Skin of body (tissue), 2 donors: ENCODE results near the gene SERPINA5. TPM values are rescaled to one million over a fixed set of nuclear protein-coding genes. Genes with fewer than 3 reads are reported as not detected.
"Not testable (repeated sequence)": the region's sequence is repeated elsewhere in the genome, so short reads cannot be mapped to it uniquely, and the experiment has no call there.

Experiments
- DNase-seq: peaks from one replicate; lab custom pipeline; 2025; lab: John Stamatoyannopoulos, UW
- total RNA-seq: library from RNA; depleted of rRNA; stranded (reverse); fragments of >200 nt; gene quantifications from one replicate; pipeline ENCODE4 v1.2.3, GENCODE V29; 2014

The SERPINA5 gene
- total RNA-seq, 1 donor from 2014 or later, result 0.20 TPM

DNA sequence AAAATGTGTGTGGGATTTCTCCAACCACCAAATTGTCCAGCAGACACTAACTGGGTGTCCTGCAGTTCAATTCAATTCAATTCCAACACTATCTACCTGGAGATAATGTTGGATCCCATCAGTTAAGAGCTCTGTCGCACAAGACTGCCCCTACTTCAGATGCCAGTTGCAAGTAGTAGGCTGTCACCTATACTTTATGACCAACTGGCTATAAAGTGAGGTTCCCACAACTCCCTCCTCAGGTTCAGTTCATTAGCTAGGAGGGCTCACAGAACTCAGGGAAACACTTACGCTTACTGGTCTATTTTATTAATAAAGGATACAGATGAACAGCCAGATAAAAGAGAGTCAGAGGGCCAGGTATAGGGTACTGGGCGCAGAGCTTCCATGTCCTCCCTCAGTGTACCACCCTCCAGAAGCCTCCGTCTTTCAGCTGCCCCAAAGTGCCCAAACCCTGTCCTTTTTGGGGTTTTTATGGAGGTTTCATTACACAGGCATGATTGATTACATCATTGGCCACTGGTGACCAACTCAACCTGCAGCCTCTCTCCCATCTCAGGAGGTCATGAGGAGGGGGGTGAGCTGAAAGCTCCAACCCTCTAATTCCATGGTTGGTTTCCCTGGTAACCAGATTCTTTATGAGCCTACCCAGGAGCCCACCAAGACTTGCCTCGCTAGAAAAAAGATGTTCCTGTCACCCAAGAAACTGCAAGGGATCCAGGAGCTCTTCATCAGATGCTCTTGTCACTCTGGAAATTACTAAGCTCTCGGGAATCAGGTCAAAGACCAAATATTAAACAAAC, 7.5 kb upstream of the SERPINA5 start:
- DNase-seq, result no peak

DNA sequence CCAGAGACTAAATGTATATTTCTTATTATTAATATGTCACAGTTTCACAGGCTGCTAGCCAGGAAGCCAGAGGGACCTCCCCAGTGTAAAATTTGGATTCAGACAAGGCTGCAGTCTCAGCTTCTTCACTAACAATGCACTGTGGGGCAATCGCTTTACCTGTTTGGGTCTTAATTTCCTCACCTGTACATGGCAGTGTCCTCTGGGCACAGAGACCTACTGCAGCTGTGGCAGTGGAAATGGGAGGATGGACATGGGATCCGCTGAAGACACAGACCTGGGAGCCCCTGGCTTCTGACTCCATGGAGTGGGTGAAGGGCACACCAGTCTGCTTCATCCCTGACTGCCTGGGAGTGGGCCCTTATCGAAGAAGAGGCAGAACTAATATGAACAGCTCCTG, 6.9 kb upstream of the SERPINA5 start:
- no peak for DNase-seq

DNA sequence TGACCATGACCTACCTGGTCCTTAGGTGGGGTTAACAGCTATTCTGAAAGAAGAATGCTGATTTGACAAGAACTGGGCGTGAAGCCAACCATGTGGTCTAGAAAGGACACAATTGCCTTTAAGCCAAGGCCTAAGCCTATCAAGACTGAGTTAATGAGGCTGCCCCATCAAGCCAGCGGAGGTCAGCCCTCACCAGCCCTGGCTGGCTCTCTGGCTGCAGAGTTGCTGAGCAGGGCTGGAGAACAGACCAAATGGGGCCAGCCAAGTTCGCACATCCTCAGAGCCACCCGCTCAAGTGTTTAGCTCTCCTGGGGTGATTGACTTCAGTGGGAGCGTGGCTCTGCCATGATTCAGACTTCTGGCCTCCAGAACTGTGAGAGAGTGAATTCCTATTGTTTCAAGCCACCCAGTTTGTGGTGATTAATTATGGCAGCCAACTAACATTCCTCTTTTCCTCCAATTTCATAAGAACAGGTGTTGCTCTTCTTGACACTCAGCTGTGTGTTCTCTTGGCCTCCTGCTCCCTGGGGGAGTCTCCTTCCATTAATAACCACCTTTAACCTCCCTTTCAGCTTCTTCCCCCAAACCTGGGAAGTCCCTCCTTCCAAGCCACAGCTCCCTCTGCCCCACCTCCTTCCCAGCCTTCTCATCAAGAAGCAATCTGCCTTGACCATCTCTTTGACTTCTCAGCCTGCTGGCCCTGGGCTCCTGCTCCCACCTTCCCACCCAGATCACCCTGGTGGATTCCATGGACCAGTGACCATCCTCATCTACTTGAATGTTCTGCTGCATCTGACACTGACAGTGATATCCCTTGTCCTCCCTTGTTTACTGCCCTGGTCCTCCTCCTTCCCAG, 5.3 kb upstream of the SERPINA5 start:
- DNase-seq, result no peak

DNA sequence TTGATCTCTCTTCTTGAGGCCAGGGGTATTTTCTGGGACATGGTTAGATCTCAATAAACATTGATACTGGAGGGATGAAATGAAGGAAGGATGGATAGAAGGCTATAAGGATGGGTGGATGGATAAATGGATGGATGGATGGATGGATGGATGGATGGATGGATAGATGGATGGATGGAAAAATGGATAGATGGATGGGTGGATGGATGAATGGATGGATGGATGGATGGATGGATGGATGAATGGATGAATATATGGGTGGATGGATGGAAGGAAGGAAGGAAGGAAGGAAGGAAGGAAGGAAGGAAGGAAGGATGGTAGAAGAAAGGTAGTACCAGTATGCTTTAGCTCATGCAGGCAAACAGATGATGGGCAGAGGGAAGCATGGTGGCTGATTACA, 3.8 kb upstream of the SERPINA5 start:
- not testable (repeated sequence) for DNase-seq

DNA sequence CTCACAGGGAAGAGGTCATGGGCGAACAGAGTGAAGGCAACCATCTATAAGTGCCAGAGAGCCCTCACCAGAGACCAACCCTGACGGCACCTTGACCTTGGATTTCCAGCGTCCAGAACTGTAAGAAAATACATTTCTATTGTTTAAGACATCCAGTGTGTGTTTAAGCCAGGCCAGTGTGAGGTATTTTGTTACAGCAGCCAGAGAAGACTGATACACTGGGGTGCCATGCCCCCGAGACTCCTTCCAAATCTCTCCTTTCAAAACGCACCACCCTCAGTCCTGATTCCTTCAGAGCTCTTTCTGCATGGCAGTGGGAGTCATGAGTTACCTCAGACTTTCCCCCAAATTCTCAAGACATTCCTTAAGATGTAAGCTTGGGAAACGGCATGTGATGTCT, 2.5 kb upstream of the SERPINA5 start:
- no peak for DNase-seq

DNA sequence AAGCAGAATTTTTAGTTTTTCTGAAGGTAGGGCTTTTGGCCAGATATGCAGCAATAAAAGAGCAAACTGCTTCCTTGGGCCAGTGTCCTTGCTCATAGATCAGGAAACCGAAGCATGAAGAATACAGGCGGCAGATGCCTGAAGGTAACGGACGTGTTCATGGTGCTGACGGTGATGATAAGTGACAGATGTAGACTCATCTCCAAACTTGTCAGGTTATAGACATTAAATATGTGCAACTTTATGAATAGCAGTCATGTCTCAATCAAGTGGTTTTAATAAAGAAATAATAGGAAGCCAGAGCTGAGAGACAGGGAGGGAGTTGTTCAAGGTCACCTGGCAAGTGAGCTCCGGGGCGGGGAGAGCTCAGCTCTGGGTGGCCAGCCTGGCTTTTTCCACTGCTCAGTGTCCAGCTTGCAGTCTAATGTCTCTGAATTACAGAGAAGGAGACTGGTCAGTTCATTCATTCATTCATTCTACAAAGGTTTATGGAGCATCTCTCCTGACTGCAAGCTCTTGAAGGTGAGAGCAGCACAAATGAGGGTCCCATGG, 1.0 kb downstream of the SERPINA5 start:
- no peak for DNase-seq

DNA sequence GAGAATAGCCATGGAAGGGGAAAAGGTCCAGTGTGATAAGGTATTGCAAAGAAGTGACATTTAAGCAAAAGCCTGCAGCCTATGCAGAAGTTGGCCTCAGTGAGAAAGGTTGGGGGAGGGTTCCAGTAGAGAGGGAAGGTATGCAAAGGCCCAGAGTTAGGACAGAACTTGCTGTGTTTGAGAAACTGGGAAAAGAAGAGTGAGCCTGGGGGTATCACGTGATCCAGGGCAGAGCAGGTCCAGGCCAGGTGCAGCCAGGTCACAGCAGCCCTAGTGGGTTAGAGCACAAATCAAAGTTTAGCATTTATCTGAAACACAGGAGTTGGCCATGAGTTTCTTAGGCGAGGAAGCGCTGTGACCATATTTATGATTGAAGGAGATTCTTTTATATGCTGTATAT, 1.6 kb downstream of the SERPINA5 start:
- DNase-seq, result no peak

DNA sequence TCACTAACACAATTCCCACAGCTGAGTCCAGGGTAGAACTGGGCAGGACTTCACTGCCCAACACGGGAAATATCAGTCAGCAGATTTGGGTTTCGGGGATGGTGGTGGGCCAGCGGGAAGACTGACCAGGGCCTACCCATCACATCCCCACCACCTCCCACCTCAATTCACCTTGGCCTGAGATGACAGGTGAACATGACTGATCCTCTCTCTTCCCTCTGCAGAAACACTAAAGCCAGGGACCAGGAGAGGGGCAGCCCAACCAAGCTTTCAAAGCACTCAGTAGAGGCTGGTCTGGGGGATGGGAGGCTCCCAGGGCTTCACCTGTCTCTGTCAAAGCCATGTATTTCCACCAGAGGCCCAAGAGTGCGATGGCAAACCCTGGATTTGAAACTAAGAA, 2.3 kb downstream of the SERPINA5 start:
- no peak for DNase-seq

DNA sequence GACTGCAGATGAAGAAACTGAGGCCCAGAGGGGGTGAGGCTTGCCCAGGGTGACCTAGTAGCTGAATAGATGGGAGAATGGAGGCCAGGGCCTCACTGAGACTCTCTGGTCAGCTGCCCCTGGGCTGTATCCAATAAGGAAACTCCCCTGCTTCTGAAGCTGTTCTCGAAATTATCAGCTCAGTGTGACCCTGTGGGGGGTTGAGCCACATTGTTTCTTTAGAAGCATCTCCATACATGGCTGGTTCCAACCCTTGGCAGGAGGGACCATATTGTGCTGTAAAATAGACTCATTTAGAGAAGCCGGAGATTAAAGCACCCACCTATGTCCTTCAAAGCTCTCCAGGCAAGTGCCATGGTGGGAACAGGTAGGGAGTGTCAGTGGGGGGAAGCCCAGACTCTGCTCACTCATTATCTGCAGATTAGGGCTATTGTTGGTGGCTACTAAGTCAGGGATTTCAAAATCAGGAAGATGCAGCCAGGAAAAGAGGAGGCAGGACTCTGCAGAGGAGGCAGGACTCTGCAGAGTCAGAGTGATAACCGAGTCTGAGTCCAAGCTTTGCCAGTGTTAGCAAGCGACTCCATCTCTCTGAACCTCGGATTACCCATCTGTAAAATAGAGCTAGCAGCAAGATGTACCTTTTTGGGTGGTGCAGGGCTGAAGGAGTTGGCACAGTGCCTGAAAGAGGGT, 3.5 kb downstream of the SERPINA5 start:
- no peak for DNase-seq

DNA sequence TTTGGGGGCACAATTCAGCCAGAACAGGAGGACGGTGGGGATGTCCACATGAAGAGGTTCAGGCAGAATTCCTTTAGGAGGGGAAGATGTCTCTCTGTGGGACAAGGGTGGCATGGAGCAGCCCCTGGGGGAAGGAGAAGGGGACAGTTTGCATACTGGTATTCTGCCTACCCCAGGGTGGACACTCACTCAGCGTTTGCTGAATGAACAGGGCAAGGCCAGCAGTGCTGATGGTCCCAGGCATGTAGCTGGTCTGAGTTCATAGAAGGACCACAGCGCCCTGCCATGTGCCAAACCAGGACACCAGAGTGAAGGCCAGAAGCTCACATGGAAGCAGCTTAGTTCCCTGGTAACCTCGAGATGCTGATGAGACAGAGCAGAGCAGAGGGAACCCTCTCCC, 5.4 kb downstream of the SERPINA5 start:
- no peak for DNase-seq

DNA sequence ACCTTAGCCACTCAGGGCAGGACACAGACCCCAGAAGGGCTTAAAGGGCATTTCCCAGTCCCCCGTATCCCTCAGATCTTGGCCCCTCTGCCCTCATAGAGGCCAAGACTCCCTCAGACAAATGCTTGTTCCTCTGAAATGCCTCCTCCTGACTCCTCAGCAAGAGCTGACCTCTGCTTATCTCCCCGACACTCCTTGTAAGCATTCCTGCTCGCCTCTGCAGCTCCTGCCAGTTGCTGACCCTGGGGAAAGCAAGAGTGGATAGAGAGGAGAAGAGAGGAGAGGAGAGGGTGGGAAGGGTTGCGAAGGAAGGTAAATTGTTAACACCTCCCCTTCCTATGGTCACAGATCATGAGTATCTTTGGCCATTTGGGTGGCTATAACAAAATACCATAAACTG, 7.1 kb downstream of the SERPINA5 start:
- DNase-seq, result no peak

DNA sequence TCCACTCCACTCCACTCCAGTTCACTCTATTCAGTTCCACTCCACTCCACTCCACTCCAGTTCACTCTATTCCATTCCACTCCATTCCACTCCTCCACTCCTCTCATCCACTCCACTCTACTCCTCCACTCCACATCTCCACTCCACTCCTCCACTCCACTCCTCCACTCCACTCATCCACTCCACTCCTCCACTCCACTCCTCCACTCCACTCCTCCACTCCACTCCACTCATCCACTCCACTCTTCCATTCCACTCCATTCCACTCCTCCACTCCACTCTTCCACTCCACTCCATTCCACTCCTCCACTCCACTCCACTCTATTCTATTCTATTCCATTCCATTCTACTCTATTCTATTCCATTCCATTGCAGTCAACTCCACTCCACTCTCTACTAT, 9.8 kb downstream of the SERPINA5 start:
- no peak for DNase-seq

DNA sequence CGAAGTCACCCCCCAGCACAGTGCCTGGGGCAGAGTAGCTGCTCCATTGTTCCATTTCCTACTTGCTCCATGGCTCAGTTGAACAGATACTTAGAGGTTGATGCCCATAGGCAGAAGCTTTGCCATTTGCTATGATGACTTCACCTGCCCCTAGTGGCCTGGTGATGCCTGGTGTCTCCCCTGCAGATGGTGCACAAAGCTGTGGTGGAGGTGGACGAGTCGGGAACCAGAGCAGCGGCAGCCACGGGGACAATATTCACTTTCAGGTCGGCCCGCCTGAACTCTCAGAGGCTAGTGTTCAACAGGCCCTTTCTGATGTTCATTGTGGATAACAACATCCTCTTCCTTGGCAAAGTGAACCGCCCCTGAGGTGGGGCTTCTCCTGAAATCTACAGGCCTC, 10.6 kb downstream of the SERPINA5 start:
- no peak for DNase-seq

DNA sequence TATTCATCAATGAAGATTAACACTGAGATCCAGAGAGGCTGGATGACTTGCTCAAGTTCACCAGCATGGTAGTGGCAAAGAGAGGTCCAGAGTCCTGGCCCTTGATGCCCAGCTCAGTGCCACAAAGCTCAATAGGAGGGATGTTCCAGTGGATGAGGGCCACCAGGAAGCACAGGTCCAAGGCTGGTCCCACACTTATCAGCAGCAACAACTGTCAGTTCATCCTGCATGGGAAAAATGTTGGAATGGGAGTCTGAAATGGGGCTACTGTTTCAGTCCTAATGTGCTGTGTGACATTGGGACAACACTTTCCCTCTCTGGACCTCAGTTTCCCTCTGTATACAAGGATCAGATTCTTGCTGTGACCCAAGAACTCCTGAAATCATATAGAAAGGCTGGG, 11.2 kb downstream of the SERPINA5 start:
- DNase-seq, result no peak

DNA sequence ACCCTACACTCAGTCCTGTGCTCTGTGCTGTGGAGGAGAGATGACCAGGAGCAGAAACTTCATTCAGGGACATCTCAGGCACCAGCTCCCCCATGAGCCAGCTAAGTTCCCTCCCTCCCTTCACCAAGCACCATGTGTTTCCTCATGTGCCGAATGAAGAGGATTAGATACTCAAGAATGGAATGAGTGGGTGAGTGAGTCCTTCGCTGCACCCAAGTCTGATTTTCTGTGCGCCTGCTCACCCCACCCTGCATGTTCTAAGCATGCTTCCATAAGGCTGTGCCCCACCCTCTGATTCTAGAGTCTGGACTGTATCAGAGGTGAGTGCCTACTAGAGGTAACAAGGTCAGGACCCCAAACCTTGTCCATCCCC, 12.1 kb downstream of the SERPINA5 start:
- no peak for DNase-seq

DNA sequence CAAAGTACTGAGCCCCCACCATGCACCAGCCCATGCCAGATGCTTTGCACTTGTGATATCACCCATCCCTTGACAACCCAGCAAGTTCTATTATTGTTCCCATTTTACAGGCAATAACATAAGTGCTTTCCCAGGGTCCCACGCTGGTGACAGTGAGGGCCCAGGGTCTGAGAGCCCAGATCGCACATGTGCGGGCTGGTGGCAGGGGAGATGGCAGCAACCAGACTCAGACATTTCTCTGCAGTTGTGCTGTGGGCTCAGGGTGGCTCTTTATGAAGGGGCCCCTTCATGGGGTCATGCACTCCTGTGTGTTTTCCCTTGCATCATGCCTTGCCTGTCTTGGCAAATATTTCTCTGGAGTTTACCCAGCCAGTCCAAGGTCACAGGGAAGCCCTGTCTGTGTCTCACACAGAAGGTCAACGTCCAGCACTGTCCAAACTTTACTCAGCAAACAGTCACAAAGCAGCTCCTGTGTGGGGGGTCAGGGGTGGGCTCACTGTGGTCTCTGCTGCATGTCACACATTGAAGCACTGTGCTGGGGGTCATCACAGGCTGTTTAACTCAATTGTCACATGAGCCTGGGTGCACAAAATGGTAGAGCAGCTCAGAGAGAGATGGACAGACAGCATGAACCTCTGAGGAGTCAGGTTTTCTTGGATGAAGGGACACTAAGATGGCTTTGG, 12.7 kb downstream of the SERPINA5 start:
- DNase-seq, result no peak

DNA sequence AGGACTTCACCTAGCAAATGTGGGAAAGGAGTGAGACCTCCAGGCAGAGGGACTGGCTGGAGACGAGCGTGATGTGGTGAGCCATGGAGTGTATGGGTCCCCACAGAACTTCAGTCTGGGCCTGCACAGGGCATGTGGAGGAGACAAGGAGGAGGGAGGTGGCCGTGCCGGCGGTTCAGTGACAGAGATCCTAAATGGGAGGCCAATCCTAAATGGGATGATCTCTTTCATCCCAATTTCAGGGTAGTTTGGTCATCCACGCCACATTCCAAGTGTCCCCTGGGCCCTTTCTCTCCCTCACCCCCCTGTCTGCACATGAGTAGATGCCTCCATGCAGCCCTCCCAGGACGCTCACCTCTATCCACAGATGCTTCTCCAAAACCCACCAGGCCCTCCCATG, 13.2 kb downstream of the SERPINA5 start:
- DNase-seq, result no peak

DNA sequence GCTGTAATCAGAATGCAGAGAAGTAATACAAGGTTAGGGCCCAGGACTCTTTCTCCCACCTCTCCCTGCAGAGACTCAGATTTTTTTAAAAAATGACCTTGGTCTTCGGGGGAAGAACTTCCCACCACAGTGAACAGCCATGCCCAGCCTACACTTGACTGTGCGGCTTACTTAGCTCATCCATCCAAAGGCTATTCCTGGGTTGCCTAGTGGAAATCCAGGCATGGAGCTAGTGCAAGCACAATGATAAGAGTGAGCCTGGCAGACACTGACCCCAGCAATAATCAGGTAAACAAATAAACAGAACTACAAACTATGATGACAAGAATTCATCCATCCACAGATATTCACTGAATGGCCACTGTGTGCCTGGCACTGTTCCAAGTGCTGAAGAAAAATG, 14.7 kb downstream of the SERPINA5 start:
- DNase-seq, result no peak

DNA sequence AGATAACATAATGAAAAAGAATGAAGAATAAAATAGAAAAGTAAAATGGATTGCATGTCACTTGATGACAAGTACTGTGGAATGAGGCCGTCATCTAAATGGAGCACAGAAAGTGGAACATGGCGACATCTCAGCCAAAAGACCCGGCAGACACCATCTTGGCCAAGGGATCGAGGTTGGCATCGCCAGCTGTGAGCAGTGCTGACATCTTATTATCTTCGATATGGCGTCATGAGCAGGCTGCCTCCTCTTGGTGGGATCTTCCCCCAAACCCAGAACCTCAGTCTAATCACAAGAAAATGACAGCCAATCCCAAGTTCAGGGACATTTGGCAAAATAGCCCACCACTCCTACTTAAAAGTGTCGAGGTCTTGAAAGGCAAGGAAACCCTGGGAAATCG, 15.1 kb downstream of the SERPINA5 start:
- DNase-seq, result no peak

DNA sequence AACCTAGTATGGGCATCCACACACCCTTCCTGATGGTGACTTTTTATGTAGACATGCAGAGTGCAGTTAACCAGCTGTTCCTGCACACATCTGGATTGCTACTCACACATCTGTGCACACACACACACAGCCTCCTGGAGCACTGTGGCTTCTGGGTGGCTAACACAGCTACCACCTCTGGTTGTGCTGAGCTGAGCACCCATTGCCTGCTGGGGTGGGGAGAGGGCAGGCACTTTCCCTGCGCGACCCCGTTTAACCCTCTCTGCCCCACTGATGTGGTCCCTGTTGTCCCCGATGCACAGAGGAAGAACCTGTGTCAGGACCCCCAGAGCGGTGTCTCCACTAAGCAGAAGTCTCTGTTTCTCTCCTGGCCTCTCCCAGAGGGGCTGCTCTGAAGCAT, 16.6 kb downstream of the SERPINA5 start:
- no peak for DNase-seq

DNA sequence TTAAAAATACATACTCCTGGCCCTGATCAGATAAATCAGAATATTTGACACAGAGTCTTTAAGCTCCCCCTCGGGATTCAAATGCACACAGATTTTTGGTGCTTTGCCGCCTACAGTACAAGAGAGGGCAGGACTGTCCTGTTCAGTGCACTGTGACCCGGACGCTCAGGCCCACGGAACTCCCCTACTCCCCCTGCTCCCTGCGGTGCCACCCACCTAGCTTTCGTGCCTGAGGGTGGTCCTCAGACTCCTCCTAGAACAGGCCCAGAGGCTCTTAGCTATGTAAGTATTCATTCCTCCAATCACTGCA, 17.2 kb downstream of the SERPINA5 start:
- no peak for DNase-seq
